Hepatocyte (in vitro differentiated cells): ENCODE measurements around the gene EEF1E1.

Source experiments
- CTCF ChIP-seq: fragments of 200-600 bp; sonication (generic); IDR thresholded peaks from 2 replicates; pipeline ENCODE4 v1.5.1; 2016; ENCODE audit warnings: antibody characterized with exemption, mild to moderate bottlenecking; ENCODE audit not compliant: poor library complexity
- EZH2 ChIP-seq: fragments of 200-600 bp; sonication (generic); IDR thresholded peaks from 2 replicates; pipeline ENCODE4 v1.6.1; 2016; ENCODE audit warnings: antibody characterized with exemption, mild to moderate bottlenecking, borderline replicate concordance
- EZH2phosphoT487 ChIP-seq: fragments of 200-600 bp; sonication (generic); IDR thresholded peaks from one replicate; pipeline ENCODE4 v1.6.1; 2018; ENCODE audit warnings: antibody characterized with exemption, mild to moderate bottlenecking, low read depth, moderate library complexity; ENCODE audit not compliant: unreplicated experiment, severe bottlenecking

GRCh38 chr6:8102122-8102958 is at the start of gene EEF1E1:
- no peak for TF ChIP-seq CTCF
- no peak for TF ChIP-seq EZH2
- TF ChIP-seq EZH2phosphoT487 = no peak
